Measurements from ENCODE around the gene LMBRD2.
"Not testable (repeated sequence)": the region's sequence is repeated elsewhere in the genome, so short reads cannot be mapped to it uniquely, and the experiment has no call there.

LMBRD2 gene

DNA sequence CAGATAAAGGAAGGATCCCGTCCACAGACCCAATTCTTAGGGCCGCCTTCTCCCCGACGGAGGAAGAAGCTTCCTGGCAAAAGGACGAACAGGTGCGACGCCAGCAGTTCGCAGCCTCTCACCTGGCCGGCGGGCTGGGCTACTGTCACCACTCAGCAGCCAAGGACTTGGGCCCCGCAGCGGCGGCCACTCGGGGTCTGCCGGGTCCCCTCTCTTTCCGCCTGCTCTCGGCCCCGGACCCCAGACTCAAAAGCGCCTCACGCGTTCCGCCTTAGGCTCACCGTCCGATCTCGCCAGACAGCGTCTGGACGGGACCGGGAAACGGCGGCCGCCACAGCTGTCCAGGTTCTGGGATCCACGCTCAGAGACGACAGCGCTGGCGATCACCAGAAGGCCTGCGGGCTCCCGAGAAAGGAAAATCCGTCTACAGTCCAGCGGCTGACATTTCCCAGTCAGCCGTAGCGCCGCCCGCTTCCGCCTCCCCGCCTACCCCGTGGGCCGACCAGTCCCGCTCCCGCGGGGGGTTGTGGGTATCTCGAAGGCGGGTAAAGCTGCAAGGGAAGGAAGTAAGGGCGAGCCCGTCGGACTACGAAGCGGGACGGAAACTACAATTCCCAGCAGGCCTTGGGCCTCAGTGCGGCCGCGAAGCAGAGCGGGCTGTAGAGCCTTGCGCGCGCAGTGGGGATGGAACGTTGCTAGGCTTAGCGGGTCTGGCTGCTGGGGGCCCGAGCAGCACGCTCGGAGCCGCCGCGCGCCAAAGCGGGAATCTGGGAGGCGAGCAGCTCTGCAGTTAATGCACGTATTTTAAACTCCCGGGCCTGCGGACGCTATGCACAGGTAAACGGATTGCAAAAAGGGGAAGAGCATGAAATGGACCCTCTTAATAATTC is at the start of gene LMBRD2, which contains the start of gene SKP2:
LMBRD2 (minus strand) TSS at position 454 of the 890 bp plus-strand sequence. CDS start 8,538 bp downstream, outside the sequence.
SKP2 (plus strand) TSS at position 678 of the 890 bp plus-strand sequence; CDS start at position 830, 152 bp downstream.
- peak; percentile 98 for DNase-seq

DNA sequence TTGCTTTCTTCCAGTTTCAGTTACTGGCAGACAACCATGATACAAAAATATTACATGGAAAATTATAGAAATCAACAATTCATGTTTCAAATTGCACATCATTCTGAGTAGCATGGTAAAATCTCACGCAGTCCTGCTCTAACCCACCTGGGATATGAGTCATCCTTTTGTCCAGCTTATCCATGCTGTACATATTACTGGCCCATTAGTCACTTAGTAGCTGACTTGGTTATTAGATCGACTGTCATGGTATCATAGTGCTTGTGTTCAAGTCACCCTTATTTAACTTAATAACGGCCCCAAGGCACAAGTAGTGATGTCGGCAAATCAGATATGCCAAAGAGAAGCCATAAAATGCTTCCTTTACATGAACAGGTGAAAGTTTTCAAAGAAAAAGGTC is 48.8 kb upstream of the LMBRD2 start:
- no peak for DNase-seq

DNA sequence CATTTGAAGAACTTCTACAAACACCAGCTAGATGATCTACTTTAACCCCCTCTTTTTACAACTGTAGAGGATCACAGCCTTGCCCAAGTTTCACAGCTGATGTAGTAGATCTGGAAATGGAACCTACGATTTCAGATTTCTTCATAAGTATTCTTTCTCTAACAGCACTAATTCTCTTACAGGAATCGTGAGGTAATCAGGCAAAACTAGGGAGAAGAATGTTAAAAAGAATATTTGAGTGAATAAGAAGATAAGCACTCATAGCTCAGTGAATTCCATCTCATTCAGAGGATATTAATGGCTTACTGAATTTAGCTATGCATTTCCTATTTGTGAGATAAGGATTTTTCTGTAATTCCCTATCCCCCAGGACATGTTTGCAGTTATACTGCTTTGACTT is 47.9 kb upstream of the LMBRD2 start:
- DNase-seq: no peak

DNA sequence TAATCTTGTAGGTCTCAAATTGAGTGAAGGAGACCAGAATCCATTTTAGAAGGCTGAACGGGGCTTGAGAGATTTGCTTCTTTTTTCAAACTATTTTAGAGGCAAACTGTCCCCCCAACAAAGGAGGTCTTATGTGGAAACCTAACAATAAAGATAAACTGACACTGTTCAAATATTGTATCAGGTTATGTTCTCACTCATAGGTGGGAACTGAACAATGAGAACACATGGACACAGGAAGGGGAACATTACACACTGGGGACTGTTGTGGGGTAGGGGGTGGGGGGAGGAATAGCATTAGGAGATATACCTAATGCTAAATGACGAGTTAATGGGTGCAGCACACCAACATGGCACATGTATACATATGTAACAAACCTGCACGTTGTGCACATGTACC is 47.1 kb upstream of the LMBRD2 start:
- not testable (repeated sequence) for DNase-seq

DNA sequence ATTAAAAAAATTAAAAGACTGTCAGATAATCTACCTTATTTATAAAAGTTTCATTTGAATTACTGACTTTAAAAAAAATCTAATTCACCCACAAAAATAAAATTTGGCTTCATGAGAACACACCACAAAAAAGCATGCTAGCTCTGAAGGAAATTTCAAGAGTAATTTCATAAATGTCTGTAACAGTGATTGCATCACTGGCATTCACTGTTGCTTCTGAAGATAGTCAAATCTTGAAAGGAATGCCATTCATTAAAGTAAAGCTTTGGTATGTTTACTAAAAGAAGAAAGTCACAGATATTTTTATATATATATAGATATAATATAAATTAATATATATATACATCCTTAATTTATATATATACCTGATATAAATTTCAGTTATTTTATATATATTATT is 46.6 kb upstream of the LMBRD2 start:
- DNase-seq: no peak

DNA sequence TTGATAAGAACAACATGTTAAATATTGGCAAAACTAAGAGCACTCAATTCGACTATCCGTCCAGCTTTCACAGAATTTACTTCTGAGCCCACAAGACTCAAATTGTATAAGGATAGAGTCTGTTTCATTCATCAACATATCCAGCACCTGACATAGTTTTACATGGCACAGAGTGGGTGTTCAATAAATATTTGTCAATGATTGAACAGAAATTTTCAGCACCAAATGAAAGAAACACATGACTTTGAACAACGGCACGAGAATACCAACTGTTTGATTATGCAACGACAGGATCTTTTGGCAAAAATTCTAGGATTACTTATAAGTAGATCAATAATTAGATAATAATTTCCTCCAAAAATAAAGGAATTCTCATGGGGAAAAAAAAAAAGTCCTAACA is 42.1 kb upstream of the LMBRD2 start:
- no peak for DNase-seq

DNA sequence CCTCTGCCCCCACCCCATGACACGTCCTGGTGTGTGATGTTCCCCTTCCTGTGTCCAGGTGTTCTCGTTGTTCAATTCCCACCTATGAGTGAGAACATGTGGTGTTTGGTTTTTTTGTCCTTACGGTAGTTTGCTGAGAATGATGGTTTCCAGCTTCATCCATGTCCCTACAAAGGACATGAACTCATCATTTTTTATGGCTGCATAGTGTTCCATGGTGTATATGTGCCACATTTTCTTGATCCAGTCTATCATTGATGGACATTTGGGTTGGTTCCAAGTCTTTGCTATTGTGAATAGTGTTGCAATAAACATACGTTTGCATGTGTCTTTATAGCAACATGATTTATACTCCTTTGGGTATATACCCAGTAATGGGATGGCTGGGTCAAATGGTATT is 32.7 kb upstream of the LMBRD2 start:
- not testable (repeated sequence) for DNase-seq

DNA sequence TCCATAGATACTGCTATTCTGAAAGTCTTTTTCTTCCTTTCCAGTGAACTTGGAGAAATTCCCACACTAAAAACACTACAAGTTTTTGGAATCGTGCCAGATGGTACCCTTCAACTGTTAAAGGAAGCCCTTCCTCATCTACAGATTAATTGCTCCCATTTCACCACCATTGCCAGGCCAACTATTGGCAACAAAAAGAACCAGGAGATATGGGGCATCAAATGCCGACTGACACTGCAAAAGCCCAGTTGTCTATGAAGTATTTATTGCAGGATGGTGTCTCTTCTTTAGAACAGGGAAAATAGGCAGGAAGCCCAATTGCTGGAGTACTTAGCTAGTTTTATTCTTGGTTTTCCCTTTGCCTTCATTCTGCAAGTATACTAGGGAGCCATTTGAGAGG is 30.1 kb upstream of the LMBRD2 start:
- DNase-seq: no peak

DNA sequence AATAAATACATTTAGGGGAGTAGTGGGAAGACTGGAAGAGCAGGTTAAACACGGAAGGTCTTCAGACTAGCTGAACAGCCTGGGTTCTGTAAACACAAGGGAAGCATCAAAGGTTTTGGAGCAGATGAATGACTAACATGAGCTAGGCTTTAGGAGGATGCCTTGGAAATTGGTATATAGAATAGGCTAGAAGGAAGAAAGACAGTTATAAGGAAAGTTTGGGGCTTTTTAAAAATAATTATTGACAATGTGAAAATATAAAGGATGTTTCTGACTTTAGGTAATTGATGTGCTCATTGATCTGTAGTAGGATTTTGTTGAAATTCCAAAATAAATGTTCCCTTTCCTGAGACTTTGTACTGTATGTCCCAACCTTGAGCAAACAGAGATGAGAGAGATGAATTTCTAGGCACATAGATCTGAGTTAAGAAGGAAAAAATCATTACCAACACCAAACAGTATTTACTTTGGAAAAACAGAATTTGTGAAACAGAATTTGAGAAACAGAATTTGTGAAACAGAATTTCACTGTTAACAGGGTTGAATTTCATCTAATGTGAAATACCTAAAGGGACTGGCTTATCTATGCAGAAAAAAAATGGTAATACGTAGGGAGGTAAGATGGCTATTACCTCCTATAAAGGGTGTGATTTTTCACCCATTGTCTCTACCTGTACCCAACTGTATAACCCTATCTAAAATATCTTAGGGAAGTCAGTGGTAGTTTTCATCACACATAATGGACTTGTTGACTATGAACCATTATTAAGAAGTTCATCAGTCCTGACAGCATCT is 29.1 kb upstream of the LMBRD2 start:
- DNase-seq: no peak

DNA sequence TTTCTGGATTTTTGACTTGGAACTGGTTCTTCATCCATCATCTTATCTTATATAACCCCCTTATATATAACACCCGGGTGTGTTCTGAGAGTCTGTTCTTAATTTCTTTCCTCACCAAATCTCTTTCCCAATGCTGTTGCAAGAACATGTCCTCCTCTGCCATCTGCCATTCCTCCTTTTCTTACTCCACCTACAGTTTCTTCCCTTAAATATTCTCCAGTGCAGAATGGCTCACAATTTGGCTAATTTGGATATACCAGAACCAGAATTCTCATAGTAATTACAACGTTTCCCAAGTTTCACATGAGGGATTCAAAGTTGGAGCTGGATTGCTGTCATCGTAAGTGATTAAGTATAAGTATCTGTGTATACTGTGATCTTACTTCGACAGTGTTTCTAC is 28.3 kb upstream of the LMBRD2 start:
- no peak for DNase-seq

DNA sequence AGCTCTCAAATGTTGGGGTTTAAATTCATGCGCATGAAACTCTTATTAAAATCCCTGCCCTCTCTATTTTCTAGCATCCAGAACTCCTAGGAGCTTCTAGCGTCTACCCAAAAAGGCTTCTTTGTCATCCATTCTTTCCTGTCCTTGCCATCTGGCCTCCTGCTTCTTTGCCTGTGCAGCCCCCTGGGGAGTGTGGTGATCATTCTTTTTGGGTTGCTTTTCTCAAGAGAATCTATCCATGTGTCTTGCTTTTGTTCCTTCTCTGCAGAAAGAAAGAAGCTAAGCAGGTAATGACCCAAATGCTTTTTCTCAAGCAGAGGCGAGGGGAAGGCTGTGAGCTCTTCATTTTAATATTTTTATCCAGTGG is 26.8 kb upstream of the LMBRD2 start:
- DNase-seq: no peak

DNA sequence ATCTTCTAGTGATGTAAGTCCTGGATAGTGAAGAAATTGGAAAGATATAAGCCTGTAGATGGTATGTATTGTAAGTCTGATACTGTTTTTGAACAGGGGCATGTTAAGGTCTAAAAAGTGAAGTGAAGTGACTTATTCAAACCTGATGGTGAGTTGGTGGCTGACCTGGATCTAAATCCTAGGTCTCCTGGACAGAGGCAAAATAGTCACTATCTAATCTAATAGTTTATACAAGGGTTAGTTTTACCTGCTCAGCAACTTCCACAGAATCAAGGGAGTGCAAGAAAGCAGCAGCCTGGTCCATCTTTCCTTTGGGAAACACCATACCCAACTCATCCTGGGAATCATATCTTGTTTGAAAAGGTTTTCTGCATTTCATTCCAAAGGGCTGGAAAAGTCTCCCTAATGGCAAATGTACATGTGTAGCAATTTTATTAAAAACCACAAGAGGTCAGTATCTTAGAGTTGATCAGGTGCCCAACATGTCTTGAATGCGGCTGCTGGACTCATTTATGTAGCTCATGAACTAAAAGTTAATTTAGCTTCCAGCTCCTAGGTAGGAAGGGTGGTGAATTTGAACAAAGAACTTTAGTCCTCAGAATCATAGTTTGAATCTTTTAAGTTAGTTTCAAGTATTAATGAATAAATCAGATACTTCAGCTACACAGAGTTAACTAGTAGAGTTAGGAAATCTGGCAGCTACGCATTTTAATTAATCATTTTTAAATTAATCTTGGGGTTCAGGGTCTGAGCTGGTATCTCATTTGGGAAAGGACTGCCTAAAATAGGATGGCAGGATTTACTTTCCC is 26.2 kb upstream of the LMBRD2 start:
- no peak for DNase-seq

DNA sequence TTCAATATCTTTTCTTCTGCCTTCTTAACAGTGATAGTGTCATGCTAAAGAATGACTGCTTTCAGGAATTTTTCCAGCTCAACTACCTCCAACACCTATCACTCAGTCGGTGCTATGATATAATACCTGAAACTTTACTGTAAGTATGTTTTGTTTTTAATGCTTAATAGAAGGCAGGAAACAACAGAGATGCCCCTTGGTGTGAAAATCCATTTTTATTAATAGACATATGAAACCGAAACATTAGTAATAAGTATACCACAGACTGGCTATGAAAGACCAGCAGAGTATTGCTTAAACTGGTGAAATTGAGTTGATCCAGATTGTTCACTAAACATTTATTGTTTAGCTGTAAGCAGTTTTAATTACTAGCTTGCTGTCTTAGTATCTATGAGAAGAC is 25.5 kb upstream of the LMBRD2 start:
- no peak for DNase-seq

DNA sequence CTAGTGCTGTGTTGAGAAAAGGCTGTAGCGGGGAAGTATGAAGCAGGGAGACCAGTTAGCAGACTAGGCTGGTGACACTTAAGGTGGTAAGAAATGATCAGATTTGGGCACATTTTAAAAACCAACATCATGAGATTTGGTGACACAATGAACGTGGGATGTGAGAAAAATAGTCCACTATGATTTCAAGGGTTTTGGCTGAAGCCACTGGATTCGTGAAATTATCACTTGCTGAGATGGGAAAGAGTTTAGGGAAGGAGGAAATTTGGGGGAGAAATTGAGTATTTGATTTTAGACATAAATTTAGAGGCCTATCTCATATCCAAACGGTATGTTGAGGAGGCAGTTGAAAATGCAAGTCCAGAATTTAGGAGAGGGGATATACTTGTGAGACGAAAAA is 23.4 kb upstream of the LMBRD2 start:
- no peak for DNase-seq

DNA sequence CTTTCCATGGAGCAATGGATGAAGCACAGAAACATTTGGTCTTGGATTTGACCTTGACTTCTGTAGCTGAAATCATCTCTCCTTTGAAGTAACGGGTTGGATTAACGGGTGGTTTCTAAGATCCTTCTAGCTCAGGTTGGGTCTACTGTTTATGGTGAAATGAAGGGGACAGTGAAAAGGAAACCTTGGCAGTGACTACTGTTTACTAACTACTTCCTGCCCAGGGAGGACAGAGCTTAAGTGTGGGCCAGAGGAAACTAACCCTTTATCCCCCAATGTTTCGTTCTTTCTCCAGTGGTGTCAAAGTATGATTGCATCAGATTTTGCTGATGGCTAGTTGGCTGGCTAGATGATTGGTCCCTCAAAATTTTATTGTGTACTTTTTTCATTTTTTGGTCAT is 22.4 kb upstream of the LMBRD2 start:
- DNase-seq: no peak

DNA sequence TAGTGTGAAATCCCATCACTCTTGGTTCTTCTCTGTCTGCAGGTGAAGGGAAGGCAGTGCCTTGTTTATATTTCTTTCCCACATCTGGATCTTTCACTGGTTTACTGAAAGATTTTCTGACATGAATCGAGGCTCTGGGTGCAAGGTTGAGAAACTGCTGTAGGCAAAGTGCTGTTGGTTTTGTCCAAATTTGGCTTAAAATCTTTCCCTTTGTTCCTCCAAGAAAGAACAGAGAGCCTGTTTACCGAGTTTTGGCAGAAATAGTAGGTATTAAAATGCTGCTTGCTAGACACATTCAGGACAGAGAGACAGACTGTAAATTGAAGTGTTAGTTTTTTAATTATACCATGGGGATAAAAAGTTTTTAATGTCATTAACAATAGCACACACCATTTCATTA is 21.7 kb upstream of the LMBRD2 start:
- DNase-seq: no peak

DNA sequence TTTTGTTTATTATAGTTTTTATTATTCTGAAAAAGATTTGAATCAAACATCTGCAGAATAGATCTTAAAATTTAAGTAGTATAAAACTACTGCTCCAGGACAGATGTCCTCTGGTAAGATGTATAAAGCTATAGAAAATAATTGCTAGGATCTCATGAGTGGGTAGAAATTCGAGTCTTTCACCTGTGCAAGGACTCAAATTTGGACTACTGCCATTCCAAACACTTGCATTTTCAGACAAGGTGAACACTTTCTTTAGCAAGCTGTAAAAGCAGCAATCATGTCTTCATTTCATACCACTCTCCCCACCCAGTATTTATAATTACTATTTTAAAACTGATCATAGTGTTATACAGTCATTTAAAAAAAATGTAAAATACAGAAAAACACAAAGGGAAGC is 20.9 kb upstream of the LMBRD2 start:
- DNase-seq: no peak

DNA sequence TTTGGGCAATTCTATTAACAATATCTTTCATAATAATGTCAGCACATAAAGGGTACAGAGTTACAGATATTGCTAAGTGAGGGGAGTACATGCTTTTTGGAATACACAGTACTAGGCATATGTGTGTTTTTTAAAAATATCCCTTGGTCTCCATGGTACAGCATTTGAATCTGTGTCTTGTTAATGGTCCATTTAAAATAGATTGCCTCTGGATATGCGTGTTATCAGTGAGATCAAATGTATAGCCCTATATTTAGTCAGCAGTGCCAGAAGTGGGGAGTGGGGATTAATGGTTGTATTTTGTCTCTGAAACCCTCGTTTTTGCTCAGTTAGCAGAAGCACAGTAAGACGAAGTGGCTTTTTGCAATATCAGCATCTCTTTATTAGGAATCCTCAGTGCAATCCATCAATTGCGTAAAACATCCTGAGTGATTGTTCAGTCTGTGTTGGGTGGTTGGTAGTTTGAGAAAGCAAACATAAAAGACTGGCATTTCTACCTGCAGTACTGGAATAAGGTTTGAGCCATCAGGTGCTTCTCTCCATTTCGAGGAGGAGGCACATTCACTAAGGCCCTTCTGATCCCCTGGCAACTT is 19.2 kb upstream of the LMBRD2 start:
- no peak for DNase-seq

DNA sequence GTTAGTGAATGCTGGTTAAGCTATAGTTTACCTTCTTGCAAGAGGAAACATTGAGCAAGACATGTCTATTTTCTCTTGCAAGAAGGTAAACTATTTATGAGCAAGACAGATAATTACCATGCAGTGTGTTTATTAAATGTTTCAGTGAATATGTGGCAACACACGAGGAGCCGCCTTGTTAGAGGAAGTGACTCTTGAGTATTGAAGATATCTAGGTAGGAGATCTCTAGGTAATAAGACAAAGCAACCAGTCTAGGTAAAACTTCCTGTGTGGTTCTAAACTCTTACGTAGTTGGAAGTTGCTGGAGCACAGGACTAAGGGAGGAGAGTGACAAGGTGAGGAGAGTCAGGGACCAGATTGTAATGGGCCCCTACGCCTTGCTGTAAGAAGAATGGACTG is 17.1 kb upstream of the LMBRD2 start:
- DNase-seq: no peak

DNA sequence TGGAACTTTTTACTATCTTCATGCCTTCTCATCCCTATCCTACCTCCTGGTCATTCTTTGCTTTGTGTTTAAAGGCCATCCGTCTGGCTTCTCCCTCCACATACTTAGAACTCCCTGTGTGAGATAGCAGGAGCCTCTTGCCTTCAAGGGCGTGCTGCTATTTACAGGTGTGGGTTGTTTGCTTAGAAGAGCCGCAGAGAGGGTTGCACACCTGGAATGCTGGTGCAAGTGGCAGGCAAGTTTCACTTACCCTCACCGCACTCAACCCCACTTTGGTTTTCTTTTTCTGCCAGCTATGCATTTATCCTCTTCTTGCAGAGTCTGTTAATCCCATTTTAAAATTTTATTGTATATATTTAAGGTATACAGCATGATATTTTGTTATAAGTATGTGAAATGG is 12.8 kb upstream of the LMBRD2 start:
- DNase-seq: no peak

DNA sequence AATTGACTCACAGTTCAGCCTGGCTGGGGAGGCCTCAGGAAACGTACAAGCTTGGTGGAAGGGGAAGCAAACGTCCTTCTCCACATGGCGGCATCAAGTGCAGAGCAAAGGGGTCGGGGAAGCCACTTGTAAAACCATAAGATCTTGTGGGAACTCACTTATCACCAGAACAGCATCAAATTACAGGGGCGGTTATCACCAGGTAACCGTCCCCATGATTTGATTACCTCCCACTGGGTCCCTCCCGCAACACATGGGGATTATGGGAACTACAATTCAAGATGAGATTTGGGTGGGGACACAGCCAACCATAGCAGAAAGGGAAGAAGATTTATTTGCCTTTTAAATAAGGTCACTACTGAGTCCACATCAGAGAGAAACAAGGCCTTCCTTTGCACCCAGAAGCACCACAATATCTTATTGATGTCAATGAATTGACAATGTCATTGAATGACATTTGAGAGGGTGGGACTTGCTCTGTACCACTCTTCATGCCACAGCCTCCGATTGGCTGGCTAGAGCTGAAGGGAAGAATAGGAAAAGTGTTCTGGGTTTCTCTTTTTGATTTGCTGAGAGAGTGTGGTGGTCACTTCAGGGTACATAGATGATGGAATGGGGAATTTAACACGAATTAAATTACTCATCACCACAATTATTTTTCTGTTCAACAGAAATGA is 11.3 kb upstream of the LMBRD2 start:
- no peak for DNase-seq

DNA sequence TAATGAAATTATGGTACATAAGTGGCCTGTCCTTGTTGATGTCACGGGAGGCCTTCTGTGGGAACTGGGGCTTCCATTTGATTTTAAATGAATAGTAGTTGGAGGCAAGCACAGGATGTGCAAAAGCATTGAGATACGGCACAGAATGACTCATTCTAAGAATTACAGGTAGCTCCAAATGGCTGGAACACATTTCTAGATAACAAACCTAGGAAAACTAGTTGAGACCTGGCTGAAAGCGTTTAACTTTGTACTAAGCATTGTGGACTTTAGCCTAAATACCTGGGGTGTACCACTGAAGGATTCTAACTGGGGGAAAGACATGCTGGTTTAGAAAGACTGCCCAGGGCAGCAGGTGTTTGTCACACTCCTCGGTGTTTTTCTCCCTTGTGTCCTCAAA is 9.7 kb upstream of the LMBRD2 start:
- no peak for DNase-seq

Measured in stimulated activated naive CD4-positive, alpha-beta T cell treated with Interleukin-2 at 50 U/mL for 16 hours (primary cell).